IPS DF 4.7 (cell line): ENCODE results near the gene TCAP.
"Not testable (repeated sequence)": the region's sequence is repeated elsewhere in the genome, so short reads cannot be mapped to it uniquely, and the experiment has no call there.

Experiments used
- DNase-seq: peaks from one replicate; pipeline ENCODE4 v3.0.0-alpha.2; 2013; ENCODE audit warnings: low spot score; ENCODE audit errors: extremely low read depth

TCAP gene

DNA sequence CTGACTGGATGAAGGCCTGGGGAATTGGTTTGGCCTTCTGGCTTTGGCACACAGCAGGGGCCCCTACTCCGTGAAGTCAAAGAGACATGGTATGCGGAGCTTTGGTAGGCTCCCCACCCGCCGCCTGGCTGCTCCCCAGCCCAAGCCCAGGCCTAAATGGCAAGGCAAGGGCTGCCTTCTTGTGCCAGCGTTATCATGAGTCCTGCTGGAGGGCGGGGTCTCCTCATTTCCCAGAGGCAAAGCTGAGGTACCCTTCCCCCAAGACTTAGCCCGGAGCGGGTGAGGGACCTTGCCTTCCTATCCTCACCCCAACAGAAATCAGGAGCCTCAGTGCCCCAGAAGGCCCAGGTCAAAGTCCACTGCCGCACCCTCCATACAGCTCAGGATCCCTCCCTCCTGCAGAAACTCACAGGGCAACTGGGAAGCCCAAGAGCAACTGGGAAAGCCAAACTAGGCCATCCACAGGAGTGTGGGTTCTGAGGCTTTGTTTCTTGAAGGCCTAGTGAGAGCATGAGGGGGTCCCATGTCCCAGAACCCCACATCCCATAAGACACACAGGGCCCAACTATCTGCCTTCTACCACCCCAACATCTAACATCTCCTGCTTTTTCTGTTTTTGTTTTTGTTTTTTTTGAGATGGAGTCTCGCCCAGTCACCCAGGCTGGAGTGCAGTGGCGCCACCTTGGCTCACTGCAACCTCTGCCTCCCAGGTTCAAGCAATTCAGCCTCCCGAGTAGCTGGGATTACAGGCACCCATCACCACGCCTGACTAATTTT lies 13.4 kb downstream of the TCAP start:
- DNase-seq = no peak

GRCh38 chr17:39679521-39680192 lies 14.5 kb downstream of the TCAP start:
- DNase-seq = no peak

DNA sequence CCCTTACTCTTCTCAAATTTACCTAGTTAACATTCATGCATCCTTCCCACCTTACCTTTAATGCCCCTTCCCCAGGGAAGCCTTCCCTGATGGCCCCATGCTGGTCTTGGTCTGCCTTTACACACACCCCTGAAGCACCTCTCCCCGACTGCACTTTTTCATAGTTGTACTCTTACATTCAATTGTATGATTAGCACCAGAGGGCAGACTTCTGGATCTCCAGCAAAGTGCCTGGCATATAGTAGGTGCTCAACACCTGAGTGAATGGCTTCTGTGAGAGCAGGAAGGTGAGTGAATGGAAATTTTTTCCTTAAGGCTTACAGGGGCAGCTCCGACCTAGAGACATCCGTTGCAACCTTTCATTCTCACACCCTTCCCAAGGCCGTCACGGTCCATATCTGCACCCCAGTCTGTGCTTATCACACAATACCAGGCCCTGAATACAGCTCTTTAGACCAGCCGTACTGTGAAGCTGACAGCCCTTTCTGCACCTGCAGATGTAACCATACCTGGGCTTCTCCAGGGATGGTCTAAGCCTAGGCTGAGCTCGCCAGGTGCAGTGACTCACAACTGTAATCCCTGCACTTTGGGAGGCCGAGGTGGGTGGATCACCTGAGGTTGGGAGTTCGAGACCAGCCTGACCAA lies 18.3 kb downstream of the TCAP start:
- DNase-seq = no peak

GRCh38 chr17:39684369-39685192 lies 19.4 kb downstream of the TCAP start:
- no peak for DNase-seq

- DNase-seq = no peak
Observed at GRCh38 chr17:39687101-39687545, 22.0 kb downstream of the TCAP start.

GRCh38 chr17:39687546-39688474 lies 22.7 kb downstream of the TCAP start, which contains the start of gene PGAP3:
TSS of gene PGAP3 (minus strand) at chr17:39688057. CDS start at chr17:39688014, 43 bp downstream.
- no peak for DNase-seq

DNA sequence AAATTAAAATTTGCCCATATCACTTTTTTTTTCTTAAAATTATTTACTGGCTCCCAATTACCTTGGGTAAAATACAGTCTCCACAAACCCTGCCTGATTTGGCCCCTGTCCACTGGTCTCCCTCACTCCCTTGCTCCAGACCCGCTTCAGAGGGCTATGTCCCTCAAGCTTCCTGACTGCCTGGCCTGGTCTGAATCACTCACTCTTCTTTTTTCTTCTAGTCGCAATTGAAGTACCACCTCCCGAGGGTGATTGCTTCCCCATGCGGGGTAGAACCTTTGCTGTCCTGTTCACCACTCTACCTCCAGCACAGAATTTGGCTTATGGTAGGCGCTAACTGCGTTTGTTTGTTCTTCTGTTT lies 23.3 kb downstream of the TCAP start:
- no peak for DNase-seq

DNA sequence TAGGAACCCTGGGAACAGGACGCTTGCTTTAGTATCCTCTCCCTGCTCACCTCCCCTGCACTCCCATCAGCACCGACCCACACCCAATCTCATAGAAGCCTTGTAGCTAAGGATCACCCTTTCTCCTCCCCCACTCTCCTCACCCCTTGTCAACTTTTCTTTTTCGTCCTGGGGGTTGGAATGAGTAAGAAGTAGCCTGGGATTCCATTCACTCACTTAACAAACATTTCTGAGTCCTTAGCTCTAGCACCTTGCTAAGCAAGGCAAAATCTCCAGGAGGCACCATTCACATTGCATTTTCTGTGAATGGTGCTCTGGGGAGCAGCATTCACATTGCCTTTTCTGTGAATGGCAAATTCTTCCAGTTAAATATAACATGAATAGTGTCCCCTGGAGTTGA lies 23.8 kb downstream of the TCAP start:
- peak; percentile 90 for DNase-seq

GRCh38 chr17:39694593-39694992 lies 29.4 kb downstream of the TCAP start:
- DNase-seq = no peak

DNA sequence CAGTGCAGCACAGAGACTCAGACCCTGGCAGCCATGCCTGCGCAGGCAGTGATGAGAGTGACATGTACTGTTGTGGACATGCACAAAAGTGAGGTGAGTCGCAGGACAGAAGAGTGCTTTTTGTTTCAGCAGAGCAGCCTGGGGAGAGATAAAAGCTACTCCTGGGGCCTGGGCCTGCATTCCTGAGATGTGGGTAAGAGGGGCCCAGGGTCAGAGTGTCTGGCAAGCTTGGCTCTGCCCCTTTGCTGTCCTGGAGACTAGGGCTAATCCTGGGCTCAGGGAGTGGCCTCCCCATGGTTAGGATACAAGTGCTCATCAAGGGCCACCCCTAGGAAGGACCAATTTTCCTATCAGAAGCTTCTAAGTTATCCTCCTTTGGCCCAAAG lies 29.9 kb downstream of the TCAP start:
- DNase-seq = no peak

- DNase-seq = no peak
Observed at GRCh38 chr17:39696731-39697130, 31.6 kb downstream of the TCAP start.

DNA sequence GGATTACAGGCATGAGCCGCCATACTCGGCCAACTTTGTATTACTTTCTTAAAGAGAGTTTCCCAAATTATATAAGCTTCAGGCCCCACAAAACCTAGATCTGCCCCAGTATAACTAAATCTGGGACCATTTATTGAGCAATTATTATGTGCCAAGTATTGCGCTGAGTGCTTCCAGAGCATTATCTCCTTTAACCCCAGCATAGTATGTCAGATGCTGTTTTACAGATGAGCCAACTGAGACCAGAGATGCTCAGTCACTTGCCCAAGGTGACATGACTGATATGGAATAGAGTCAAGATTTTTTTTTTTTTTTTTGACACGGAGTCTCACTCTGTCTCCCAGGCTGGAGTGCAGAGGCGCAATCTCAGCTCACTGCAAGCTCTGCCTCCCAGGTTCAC lies 32.8 kb downstream of the TCAP start:
- DNase-seq = no peak

DNA sequence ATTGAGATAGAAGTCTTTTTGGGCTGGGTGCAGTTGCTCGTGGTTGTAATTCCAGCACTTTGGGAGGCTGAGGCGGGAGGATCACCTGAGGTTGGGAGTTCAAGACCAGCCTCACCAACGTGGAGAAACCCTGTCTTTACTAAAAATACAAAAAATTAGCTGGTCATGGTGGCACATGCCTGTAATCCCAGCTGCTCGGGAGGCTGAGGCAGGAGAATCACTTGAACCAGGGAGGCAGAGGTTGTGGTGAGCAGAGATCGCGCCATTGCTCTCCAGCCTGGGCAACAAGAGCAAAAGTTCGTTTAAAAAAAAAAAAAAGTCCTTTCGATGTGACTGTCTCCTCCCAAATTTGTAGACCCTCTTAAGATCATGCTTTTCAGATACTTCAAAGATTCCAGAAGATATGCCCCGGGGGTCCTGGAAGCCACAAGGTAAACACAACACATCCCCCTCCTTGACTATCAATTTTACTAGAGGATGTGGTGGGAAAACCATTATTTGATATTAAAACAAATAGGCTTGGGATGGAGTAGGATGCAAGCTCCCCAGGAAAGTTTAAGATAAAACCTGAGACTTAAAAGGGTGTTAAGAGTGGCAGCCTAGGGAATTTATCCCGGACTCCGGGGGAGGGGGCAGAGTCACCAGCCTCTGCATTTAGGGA lies 34.1 kb downstream of the TCAP start:
- not testable (repeated sequence) for DNase-seq

DNA sequence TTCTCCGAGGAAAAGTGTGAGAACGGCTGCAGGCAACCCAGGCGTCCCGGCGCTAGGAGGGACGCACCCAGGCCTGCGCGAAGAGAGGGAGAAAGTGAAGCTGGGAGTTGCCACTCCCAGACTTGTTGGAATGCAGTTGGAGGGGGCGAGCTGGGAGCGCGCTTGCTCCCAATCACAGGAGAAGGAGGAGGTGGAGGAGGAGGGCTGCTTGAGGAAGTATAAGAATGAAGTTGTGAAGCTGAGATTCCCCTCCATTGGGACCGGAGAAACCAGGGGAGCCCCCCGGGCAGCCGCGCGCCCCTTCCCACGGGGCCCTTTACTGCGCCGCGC lies 34.6 kb downstream of the TCAP start, which contains the start of gene ERBB2:
Gene ERBB2 (plus strand): TSS at position 247 of the 330 bp plus-strand sequence. CDS start 175 bp downstream, outside the sequence.
- DNase-seq = no peak

DNA sequence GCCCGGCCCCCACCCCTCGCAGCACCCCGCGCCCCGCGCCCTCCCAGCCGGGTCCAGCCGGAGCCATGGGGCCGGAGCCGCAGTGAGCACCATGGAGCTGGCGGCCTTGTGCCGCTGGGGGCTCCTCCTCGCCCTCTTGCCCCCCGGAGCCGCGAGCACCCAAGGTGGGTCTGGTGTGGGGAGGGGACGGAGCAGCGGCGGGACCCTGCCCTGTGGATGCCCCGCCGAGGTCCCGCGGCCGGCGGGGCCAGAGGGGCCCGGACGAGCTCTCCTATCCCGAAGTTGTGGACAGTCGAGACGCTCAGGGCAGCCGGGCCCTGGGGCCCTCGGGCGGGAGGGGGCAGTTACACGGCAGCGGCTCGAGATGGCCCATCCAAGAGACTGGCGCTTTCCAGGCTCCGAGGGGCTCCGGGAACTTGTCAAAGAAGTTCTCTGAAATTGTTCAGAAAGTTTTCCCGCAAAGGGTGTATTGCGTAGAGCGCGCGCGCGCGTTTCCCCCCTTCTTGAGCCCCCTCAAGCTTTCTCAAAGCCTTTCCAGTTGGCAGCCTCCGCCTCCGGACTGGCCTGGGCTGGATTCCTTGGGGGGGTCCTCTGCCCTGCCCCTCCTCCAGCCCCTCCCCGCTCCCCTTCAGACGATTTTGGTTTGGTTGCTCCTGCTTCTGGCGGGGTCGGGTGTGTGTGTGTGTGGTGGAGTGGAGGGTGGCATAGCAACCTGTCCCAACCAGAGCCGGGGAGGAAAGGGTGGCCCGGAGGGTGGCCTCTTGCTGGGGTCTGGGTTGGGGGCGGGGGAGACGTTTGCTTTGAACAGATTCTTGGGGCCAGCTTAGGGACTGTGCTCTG lies 35.2 kb downstream of the TCAP start:
- no peak for DNase-seq

DNA sequence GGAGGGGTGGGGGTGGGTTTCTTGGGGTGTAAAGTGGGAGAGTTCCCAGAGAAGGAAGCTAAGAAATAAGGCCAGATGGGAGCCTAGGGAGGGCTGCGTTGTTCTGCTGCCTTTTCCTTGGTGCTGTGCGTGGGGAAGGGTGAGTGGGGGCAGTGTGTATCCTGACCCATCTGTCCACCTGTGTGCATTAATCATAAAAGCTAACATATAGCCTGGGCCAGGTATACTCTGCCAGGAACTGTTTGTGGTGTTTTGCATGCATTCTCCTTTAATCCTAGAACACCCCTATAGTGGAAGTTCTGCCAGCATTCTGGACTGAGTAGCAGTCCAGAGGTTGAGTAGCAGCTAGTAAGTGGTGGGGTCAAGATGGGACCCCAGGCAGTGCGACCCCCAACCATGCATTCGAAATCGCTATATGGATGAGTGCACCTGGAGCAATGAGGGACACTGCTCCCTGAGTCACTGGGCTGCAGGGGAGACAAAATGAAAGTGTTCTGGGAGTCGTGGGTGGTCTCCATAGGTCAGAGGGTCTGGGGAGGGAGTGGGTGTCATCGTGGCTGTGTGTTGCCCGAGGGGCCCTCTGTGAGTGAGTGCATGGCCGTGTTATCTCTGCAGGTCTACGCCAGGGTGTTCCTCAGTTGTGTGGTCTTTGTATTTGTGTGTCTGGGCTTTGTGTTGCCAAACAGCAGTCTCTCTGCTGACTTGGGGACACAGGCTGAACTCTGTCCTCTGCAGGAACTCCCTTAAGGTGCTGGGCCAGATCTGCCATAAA lies 36.0 kb downstream of the TCAP start:
- DNase-seq = no peak

DNA sequence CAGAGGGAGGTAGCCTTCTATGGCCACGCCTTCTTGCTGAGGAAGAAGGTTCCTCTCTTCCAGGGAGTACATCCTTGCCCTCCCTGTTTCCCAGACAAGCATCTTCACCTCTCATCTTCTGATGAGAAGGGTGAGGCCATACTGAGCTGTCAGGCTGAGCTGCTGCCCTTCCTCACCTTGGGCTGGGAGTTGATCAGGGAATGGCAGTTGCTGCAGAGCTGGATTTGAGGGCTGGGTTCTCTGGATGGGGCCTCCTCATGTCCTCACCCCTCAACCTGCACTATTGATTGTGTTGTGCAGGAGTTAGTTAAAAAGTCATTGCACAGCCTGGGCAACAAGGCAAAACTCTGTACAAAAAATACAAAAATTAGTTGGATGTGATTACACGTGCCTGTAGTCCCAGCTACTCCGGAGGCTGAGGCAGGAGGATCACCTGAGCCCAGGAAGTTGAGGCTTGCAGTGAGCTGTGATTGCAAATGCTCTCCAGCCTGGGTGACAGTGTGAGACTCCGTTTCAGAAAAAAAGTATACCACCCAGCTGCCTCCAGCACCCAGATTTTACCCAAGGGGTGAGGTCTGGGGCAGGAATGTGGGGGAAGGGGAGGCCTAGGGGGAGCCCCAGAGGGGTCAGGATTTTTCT lies 36.8 kb downstream of the TCAP start:
- DNase-seq = no peak
